ENCODE data around the gene PARP4. TPM values are rescaled to one million over a fixed set of nuclear protein-coding genes. Genes with fewer than 3 reads are reported as not detected.

The PARP4 gene
- total RNA-seq, 2 experiments from 2014 or later = 34.4 to 48.5 TPM

- no peaks in the 10 kb centered on the region for H4K20me1 ChIP-seq (ENCODE audit: insufficient read depth, low read length)
- H3K36me3 ChIP-seq (ENCODE audit: insufficient read depth, low read length) = peaks cover 25% of the 10 kb centered on the region
- peak overlapping the region; percentile 81 for H3K4me2 ChIP-seq (ENCODE audit: low read length)
- ChIA-PET CTCF (ENCODE audit: unreplicated experiment) (no interaction called here), POLR2A (interaction anchor here (1.1 to 1.3 kb wide), 2 partner anchors 8 to 57 kb away, joined by 3 to 4 read pairs; no protein-coding TSS in a partner anchor)
- H2AFZ ChIP-seq (ENCODE audit: low read length) = peak overlapping the region; percentile 94
- H3K79me2 ChIP-seq (ENCODE audit: insufficient read depth, low read depth, low read length) = peaks cover 50% of the 10 kb centered on the region
- H3K9me3 ChIP-seq (ENCODE audit: low read length) = no peaks in the 10 kb centered on the region
- peak overlapping the region; percentile 86 for H3K4me3 ChIP-seq (ENCODE audit: low read depth, low read length, poor library complexity, severe bottlenecking)
- H3K27ac ChIP-seq (ENCODE audit: low read depth, low read length, poor library complexity, severe bottlenecking) = peak overlapping the region; percentile 60
- H3K9me2 ChIP-seq (ENCODE audit: insufficient read depth, low read length) = no peaks in the 10 kb centered on the region
- TF ChIP-seq, protein P1, sequence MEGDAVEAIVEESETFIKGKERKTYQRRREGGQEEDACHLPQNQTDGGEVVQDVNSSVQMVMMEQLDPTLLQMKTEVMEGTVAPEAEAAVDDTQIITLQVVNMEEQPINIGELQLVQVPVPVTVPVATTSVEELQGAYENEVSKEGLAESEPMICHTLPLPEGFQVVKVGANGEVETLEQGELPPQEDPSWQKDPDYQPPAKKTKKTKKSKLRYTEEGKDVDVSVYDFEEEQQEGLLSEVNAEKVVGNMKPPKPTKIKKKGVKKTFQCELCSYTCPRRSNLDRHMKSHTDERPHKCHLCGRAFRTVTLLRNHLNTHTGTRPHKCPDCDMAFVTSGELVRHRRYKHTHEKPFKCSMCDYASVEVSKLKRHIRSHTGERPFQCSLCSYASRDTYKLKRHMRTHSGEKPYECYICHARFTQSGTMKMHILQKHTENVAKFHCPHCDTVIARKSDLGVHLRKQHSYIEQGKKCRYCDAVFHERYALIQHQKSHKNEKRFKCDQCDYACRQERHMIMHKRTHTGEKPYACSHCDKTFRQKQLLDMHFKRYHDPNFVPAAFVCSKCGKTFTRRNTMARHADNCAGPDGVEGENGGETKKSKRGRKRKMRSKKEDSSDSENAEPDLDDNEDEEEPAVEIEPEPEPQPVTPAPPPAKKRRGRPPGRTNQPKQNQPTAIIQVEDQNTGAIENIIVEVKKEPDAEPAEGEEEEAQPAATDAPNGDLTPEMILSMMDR (conservative IDR thresholded peaks at IDR 0.05; ENCODE audit: low read length) = no peak
- no peak for TF ChIP-seq EZH2phosphoT487 (IDR thresholded peaks at IDR 0.05; ENCODE audit: borderline replicate concordance, low read depth, low read length)
- DNase-seq (ENCODE audit: low spot score) = peak; percentile 48
- H3K4me1 ChIP-seq (ENCODE audit: insufficient read depth, low read length, poor library complexity, severe bottlenecking) = peaks cover 11% of the 10 kb centered on the region
- TSS peak; percentile 70 for BruUV-seq (replicated peaks)
- intact Hi-C loops (cut with micrococcal nuclease; ENCODE audit: unreplicated experiment) = loop anchor here (5.0 kb wide), 3 partner anchors 55 to 410 kb away; a partner anchor contains a TSS
These were observed 772 bp downstream of the PARP4 start for GRCh38 chr13:24511816-24512196.

DNA sequence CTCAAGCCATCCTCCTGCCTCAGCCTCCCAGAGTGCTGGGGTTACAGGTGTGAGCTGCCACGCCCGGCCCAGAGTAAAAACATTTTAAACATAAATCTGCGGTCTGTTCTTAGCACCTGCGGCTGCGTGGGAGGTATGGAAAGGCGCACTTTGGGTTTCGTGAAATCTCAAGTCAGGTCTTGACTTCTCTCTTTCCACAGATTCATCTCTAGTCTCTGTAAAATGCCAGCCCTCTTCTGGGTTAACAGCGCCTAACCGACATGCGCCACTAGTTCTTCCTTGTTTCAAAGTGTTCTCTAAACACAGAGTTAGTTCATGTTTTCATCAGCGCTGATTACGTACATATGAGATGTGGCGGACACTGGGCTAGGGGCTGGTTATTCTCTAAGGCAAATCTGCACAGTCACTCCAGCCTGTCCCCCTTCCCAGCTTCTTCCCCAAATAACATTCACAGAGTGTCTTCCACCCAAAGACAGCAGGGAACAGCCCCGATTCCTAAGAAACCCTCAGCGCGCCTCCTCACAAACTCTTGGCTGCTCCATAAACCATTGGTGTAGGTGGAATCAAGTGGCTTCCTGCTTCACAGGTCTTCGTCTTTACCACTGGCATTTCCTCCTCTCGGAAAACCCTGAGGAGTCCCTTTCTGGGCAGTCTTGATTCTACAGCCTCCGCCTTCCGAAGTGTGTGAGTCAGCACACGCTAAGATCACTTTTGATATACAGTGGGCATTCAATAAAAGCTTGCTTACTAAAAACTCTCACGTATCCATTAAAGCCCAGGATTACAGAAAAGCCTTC lies 1.4 kb downstream of the PARP4 start:
- H3K9me3 ChIP-seq (ENCODE audit: low read length) = no peaks in the 10 kb centered on the region
- H2AFZ ChIP-seq (ENCODE audit: low read length) = peak overlapping the region; percentile 94; the same call in 1 of the 2 replicates
- ChIA-PET POLR2A (interaction anchor here (0.9 to 1.3 kb wide), 3 partner anchors 9 to 375 kb away, joined by 3 to 4 read pairs (median 4); no protein-coding TSS in a partner anchor), CTCF (ENCODE audit: unreplicated experiment) (no interaction called here)
- H3K36me3 ChIP-seq (ENCODE audit: insufficient read depth, low read length) = peaks cover 31% of the 10 kb centered on the region
- peaks cover 50% of the 10 kb centered on the region for H3K79me2 ChIP-seq (ENCODE audit: insufficient read depth, low read depth, low read length)
- H3K9me2 ChIP-seq (ENCODE audit: insufficient read depth, low read length) = no peaks in the 10 kb centered on the region
- intact Hi-C loops (cut with micrococcal nuclease; ENCODE audit: unreplicated experiment) = loop anchor here (5.0 kb wide), 3 partner anchors 56 to 411 kb away; a partner anchor contains a TSS
- BruUV-seq (replicated peaks) = no TSS peak
- peak overlapping the region; percentile 86 for H3K4me3 ChIP-seq (ENCODE audit: low read depth, low read length, poor library complexity, severe bottlenecking)
- peak overlapping the region; percentile 81 for H3K4me2 ChIP-seq (ENCODE audit: low read length)
- H3K27ac ChIP-seq (ENCODE audit: low read depth, low read length, poor library complexity, severe bottlenecking) = peak overlapping the region; percentile 60
- peak; percentile 72 for DNase-seq (ENCODE audit: low spot score)
- TF ChIP-seq, protein P1 (conservative IDR thresholded peaks at IDR 0.05; ENCODE audit: low read length) = no peak
- no peak for TF ChIP-seq EZH2phosphoT487 (IDR thresholded peaks at IDR 0.05; ENCODE audit: borderline replicate concordance, low read depth, low read length)
- peaks cover 11% of the 10 kb centered on the region for H3K4me1 ChIP-seq (ENCODE audit: insufficient read depth, low read length, poor library complexity, severe bottlenecking)
- H4K20me1 ChIP-seq (ENCODE audit: insufficient read depth, low read length) = no peaks in the 10 kb centered on the region

All from OCI-LY7 (cell line).